ENCODE measurements around the gene SPINT3.

Gene SPINT3

GRCh38 chr20:45552456-45552855 is 37.0 kb upstream of the SPINT3 start:
- no peak for TF ChIP-seq EZH2phosphoT487 (IDR thresholded peaks at IDR 0.05; ENCODE audit: low read length)
- no peak for TF ChIP-seq CTCF (IDR thresholded peaks at IDR 0.05; ENCODE audit: low read length)
- TF ChIP-seq EZH2 (optimal IDR thresholded peaks at IDR 0.05; ENCODE audit: low read depth, low read length), result no peak
- Histone ChIP-seq H4K20me1 (ENCODE audit: insufficient read depth, low read length) (no peaks in the 10 kb centered on the region), H3K36me3 (replicated peaks; ENCODE audit: insufficient read depth, low read length) (no peaks in the 10 kb centered on the region), H3K4me1 (ENCODE audit: low read length) (no peaks in the 10 kb centered on the region), H3K4me3 (ENCODE audit: low read length) (no peak overlapping the region), H2AFZ (ENCODE audit: low read length) (no peak overlapping the region), H3K27ac (ENCODE audit: low read length) (no peak overlapping the region), H3K9ac (ENCODE audit: low read length) (no peak overlapping the region), H3F3A (ENCODE audit: insufficient read depth, low read length) (no peaks in the 10 kb centered on the region), H3K9me2 (replicated peaks; ENCODE audit: insufficient read depth, low read length) (no peaks in the 10 kb centered on the region), H3K27me3 (replicated peaks; ENCODE audit: insufficient read depth, low read length) (no peaks in the 10 kb centered on the region), H3K79me2 (ENCODE audit: low read length) (no peaks in the 10 kb centered on the region), H3K4me2 (ENCODE audit: low read depth, low read length) (no peak overlapping the region), H3K9me3 (replicated peaks; ENCODE audit: insufficient read depth, low read length) (no peaks in the 10 kb centered on the region)
- DNase-seq, result no peak

GRCh38 chr20:45550765-45551164 is 35.3 kb upstream of the SPINT3 start:
- Histone ChIP-seq H4K20me1 (ENCODE audit: insufficient read depth, low read length) (no peaks in the 10 kb centered on the region), H3K9me2 (replicated peaks; ENCODE audit: insufficient read depth, low read length) (no peaks in the 10 kb centered on the region), H3K4me1 (ENCODE audit: low read length) (no peaks in the 10 kb centered on the region), H3K36me3 (replicated peaks; ENCODE audit: insufficient read depth, low read length) (no peaks in the 10 kb centered on the region), H2AFZ (ENCODE audit: low read length) (no peak overlapping the region), H3K9me3 (replicated peaks; ENCODE audit: insufficient read depth, low read length) (no peaks in the 10 kb centered on the region), H3K79me2 (ENCODE audit: low read length) (no peaks in the 10 kb centered on the region), H3K4me2 (ENCODE audit: low read depth, low read length) (no peak overlapping the region), H3K9ac (ENCODE audit: low read length) (no peak overlapping the region), H3F3A (ENCODE audit: insufficient read depth, low read length) (no peaks in the 10 kb centered on the region), H3K4me3 (ENCODE audit: low read length) (no peak overlapping the region), H3K27ac (ENCODE audit: low read length) (no peak overlapping the region), H3K27me3 (replicated peaks; ENCODE audit: insufficient read depth, low read length) (no peaks in the 10 kb centered on the region)
- DNase-seq, result no peak
- TF ChIP-seq EZH2phosphoT487 (IDR thresholded peaks at IDR 0.05; ENCODE audit: low read length), result no peak
- no peak for TF ChIP-seq CTCF (IDR thresholded peaks at IDR 0.05; ENCODE audit: low read length)
- no peak for TF ChIP-seq EZH2 (optimal IDR thresholded peaks at IDR 0.05; ENCODE audit: low read depth, low read length)

- Histone ChIP-seq H3K9me3 (replicated peaks; ENCODE audit: insufficient read depth, low read length) (no peaks in the 10 kb centered on the region), H3K79me2 (ENCODE audit: low read length) (no peaks in the 10 kb centered on the region), H3K27me3 (replicated peaks; ENCODE audit: insufficient read depth, low read length) (no peaks in the 10 kb centered on the region), H3K36me3 (replicated peaks; ENCODE audit: insufficient read depth, low read length) (no peaks in the 10 kb centered on the region), H2AFZ (ENCODE audit: low read length) (no peak overlapping the region), H3K4me3 (ENCODE audit: low read length) (no peak overlapping the region), H3K4me2 (ENCODE audit: low read depth, low read length) (no peak overlapping the region), H3K4me1 (ENCODE audit: low read length) (no peaks in the 10 kb centered on the region), H3K27ac (ENCODE audit: low read length) (no peak overlapping the region), H4K20me1 (ENCODE audit: insufficient read depth, low read length) (no peaks in the 10 kb centered on the region), H3F3A (ENCODE audit: insufficient read depth, low read length) (no peaks in the 10 kb centered on the region), H3K9ac (ENCODE audit: low read length) (no peak overlapping the region), H3K9me2 (replicated peaks; ENCODE audit: insufficient read depth, low read length) (no peaks in the 10 kb centered on the region)
- TF ChIP-seq EZH2 (optimal IDR thresholded peaks at IDR 0.05; ENCODE audit: low read depth, low read length) (no peak), CTCF (IDR thresholded peaks at IDR 0.05; ENCODE audit: low read length) (no peak), EZH2phosphoT487 (IDR thresholded peaks at IDR 0.05; ENCODE audit: low read length) (no peak)
- no peak for DNase-seq
Measured at GRCh38 chr20:45548410-45548809, 33.0 kb upstream of the SPINT3 start.

All from MM.1S (cell line).